HFFc6 (cell line): ENCODE measurements around the gene PSME4. TPM values are rescaled to one million over a fixed set of nuclear protein-coding genes. Genes with fewer than 3 reads are reported as not detected.

ENCODE experiments used
- DNase-seq: peaks from one replicate; pipeline ENCODE4 v3.0.0-alpha.2; 2018
- H3K27ac Mint-ChIP-seq: 2 replicates; pipeline ENCODE4 v1.8.0; 2020; ENCODE audit warnings: mild to moderate bottlenecking, mixed read lengths
- H3K27me3 Mint-ChIP-seq: 2 replicates; pipeline ENCODE4 v1.8.0; 2021; ENCODE audit warnings: mild to moderate bottlenecking, moderate library complexity, mixed read lengths; ENCODE audit not compliant: insufficient read depth
- H3K36me3 Mint-ChIP-seq: 2 replicates; pipeline ENCODE4 v1.8.0; 2021; ENCODE audit warnings: low read depth, mixed read lengths
- H3K4me1 Mint-ChIP-seq: 2 replicates; pipeline ENCODE4 v1.8.0; 2020; ENCODE audit warnings: low read depth, mixed read lengths
- H3K4me3 Mint-ChIP-seq: 2 replicates; pipeline ENCODE4 v1.8.0; 2020; ENCODE audit warnings: mild to moderate bottlenecking, moderate library complexity, mixed read lengths
- H3K9me3 Mint-ChIP-seq: 2 replicates; pipeline ENCODE4 v1.8.0; 2020; ENCODE audit warnings: mild to moderate bottlenecking, mixed read lengths
- microRNA-seq: library from miRNA; unstranded; fragments of <30 nt; microRNA quantifications from one replicate; pipeline ENCODE4, GENCODE V29; 2019
- total RNA-seq, 6 experiments: library from RNA; stranded (reverse); fragmentation: NEBNext Ultra II Directional; extraction: Animal tissue kit (Norgen Biotek cat#: 25700); gene quantifications; 2 replicates in 1 of 6; 3 replicates in 5 of 6; pipeline ENCODE4 v1.2.3, GENCODE V29; 2021
- TF ChIP-seq, protein P1 (sequence below): fragments of 200-600 bp; sonication (generic); IDR thresholded peaks from 2 replicates; pipeline ENCODE4 v1.5.0; 2021; ENCODE audit warnings: antibody characterized with exemption, mild to moderate bottlenecking

The PSME4 gene
- total RNA-seq, 6 experiments from 2014 or later = 64.6 to 88.0 (median 75.3) TPM

DNA sequence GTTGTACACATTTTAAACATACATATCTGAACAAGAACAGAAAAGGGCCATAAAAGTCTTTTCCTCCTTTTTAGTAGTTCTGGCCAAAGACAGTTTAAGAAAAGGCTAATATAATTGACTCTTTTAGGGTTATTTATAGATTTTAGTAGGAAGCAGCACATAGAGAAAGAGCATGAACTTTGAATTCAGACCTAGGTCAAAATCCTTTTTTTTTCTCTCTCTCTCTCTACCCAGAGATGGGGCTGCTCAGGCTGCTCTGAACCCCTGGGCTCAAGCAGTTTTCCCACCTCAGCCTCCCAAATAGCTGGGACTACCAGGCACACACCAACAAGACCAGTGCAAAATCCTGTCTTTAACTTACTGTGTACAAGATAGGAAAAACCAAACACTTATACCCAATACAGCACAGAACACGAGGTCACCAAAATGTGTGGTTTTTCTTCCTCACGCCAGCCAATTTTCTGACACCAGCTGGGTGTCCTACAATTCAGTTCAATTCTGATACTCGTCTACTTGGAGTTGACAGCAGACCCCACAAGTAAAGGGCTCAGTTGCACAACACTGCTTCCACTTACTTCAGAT lies 151.8 kb downstream of the PSME4 start:
- H3K4me1 Mint-ChIP-seq = no peaks in the 10 kb centered on the region
- no peaks in the 10 kb centered on the region; the same call in 1 of the 2 replicates for H3K27me3 Mint-ChIP-seq
- TF ChIP-seq, protein P1, sequence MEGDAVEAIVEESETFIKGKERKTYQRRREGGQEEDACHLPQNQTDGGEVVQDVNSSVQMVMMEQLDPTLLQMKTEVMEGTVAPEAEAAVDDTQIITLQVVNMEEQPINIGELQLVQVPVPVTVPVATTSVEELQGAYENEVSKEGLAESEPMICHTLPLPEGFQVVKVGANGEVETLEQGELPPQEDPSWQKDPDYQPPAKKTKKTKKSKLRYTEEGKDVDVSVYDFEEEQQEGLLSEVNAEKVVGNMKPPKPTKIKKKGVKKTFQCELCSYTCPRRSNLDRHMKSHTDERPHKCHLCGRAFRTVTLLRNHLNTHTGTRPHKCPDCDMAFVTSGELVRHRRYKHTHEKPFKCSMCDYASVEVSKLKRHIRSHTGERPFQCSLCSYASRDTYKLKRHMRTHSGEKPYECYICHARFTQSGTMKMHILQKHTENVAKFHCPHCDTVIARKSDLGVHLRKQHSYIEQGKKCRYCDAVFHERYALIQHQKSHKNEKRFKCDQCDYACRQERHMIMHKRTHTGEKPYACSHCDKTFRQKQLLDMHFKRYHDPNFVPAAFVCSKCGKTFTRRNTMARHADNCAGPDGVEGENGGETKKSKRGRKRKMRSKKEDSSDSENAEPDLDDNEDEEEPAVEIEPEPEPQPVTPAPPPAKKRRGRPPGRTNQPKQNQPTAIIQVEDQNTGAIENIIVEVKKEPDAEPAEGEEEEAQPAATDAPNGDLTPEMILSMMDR = no peak
- H3K4me3 Mint-ChIP-seq = no peak overlapping the region
- no peak for DNase-seq
- peaks cover 23% of the 10 kb centered on the region for H3K36me3 Mint-ChIP-seq
- H3K27ac Mint-ChIP-seq = no peak overlapping the region
- H3K9me3 Mint-ChIP-seq = no peaks in the 10 kb centered on the region

Small RNA genes lying within 50 kb of the gene (microRNA-seq; reads per million reads assigned to microRNA genes)
- gene MIR3682 = 3.1 reads per million

Other genes starting within 250 kb of the PSME4 start
- gene CHAC2, start 203.2 kb downstream of the PSME4 start, total RNA-seq = 1 to 10 TPM; 4.7 to 7.2 (median 5.4) TPM
- 10 to 100 TPM; 15.7 to 22.0 (median 17.3) TPM for gene ASB3, start 184.0 kb downstream of the PSME4 start, total RNA-seq
- gene ERLEC1, start 183.9 kb downstream of the PSME4 start, total RNA-seq = 100 to 1,000 TPM in 1 of 6 experiments, 10 to 100 TPM in 5; 86.0 to 102 (median 93.7) TPM
- 1 to 10 TPM; 1.1 to 2.0 (median 1.5) TPM for gene GPR75, start 111.0 kb downstream of the PSME4 start, total RNA-seq
- 10 to 100 TPM in 3 of 6 experiments, 1 to 10 TPM in 3; 8.6 to 15.8 (median 9.8) TPM for gene ACYP2, start 144.6 kb upstream of the PSME4 start, total RNA-seq